IPS-NIHi11 (cell line): ENCODE data around the gene CDK14.
"Not testable (repeated sequence)": the region's sequence is repeated elsewhere in the genome, so short reads cannot be mapped to it uniquely, and the experiment has no call there.

Source experiments
- DNase-seq: peaks from one replicate; pipeline ENCODE4 v3.0.0; 2012; ENCODE audit warnings: mixed read lengths, low spot score

Gene CDK14

DNA sequence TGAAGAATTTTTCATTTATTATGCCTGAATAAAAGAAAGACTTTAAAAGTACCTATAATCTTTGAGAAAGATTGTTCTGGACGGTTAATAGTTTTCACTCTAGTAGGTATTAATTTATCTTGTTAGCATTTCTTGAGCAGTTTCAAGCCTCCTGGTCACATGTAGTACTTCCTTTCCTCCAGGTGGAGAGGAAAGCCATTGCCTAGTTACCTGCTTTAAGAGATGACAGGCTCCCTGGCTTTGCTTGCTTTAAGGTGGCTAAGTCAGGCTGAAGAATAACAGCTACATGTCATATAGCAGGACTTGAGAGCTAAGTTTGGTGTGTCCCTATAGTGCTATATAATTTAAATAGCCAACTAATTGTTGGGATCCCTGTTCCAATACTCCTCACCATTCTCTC is 160.2 kb downstream of the CDK14 start:
- DNase-seq = no peak

DNA sequence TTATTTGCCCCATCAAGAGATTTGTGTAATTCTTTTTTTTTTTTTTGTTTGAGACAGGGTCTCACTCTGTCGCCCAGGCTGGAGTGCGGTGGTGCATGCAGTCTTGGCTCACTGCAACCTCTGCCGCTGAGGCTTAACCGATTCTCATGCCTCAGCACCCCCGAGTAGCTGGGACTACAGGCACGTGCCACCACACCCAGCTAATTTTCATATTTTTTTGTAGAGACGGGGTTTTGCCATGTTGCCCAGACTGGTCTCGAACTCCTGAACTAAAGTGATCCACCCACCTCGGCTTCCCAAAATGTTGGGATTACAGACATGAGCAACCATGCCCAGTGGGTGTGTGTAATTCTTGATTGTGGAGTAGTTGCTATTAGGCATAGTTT is 161.4 kb downstream of the CDK14 start:
- not testable (repeated sequence) for DNase-seq

DNA sequence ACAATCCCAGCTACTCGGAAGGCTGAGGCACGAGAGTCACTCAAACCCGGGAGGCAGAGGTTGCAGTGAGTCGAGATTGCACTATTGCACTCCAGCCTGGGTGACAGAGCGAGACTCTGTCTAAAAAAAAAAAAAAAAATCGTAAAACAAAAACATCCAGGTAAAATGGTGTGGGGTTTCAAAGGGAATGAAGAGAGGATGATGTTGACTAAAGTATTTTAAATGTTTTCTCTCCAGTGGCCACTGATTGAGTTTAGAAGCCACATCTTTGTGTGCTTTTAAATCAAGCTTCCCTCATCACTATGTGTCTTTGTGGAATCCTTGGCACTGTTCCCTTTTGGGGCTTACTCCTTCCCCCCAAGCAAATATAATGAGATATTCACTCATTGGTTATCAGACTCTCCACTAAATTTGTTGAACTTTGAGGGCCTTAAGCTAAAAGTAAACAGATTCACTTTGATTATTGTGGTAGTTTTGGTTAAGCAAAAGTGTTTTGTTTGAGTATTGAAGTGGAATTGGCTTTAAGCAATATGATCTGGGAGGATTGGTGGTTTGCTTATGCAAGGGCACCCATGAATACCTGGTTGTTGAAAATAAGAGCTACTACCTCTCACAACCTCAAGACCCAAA is 162.9 kb downstream of the CDK14 start:
- no peak for DNase-seq

DNA sequence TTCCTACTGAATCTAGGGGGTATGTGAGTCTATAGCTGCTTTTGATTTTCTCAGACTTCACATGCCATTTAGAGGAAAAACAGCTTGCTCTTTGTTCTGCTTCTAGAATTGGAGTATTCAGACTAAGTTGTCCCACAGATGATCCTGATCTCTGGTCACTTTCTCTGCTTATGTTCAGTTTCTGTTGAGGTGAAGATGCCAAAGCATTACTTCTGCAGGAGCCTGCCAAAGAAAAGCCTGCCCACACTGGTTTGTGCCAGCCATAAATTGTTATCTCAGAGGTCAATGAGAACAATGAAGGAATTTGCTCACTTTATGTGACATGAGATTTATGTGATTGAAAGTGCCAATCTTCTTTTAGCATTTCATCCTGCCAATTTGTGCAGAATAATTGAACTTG is 163.6 kb downstream of the CDK14 start:
- no peak for DNase-seq

DNA sequence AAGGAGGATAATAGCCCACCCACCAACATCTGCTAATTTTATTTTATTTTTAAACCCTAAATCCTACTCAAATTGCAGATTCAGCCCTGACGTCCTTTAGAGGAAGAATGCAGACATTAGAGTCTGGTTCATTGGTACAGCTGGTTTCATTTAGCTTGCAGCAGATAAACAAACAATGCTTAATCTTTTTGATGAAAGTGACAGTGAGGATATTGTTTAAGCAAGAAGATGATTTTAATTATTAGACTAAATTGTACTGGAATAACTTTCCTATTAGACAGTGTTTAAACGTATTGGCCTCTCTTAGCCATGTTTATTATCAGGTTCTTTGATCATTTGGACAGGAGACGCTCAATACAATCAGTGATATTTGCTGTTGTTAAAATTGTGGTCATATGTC is 164.8 kb downstream of the CDK14 start:
- no peak for DNase-seq

DNA sequence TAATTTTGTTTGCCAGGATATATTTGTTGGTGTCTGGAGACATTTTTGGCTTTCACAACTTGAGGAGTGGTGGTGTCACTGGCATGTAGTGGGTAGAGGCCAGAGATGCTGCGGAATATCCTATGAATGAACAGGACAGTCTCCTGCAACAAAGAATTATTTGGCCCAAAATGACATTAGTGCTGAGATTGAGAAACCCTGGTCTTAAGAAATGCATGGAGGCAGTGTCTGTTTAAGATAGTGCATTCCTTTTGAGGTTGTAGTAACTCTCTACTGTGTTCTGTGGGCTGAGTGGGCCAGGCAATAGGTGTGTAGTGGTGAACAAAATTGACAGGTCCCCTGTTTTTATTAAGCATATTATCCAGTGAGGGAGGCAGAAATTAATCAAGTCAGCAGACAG is 165.5 kb downstream of the CDK14 start:
- DNase-seq = no peak

DNA sequence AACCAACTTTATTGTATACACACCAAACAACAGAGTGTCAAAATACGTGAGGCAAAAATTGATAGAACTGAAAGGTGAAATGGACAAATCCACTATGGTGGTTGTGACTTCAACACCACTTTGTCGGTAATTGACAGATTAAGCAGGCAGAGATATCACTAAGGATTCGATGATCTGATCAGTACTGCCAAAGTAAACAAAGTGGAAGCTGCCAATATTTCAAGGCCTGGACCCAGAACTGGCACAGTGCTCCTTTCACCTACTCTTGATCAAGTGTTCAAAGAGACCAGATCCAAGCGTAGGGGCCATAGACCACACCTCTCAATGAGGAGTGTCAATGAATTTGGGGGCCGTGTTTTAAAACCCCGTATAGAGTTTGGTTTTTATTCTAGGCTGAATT is 167.0 kb downstream of the CDK14 start:
- DNase-seq = no peak

DNA sequence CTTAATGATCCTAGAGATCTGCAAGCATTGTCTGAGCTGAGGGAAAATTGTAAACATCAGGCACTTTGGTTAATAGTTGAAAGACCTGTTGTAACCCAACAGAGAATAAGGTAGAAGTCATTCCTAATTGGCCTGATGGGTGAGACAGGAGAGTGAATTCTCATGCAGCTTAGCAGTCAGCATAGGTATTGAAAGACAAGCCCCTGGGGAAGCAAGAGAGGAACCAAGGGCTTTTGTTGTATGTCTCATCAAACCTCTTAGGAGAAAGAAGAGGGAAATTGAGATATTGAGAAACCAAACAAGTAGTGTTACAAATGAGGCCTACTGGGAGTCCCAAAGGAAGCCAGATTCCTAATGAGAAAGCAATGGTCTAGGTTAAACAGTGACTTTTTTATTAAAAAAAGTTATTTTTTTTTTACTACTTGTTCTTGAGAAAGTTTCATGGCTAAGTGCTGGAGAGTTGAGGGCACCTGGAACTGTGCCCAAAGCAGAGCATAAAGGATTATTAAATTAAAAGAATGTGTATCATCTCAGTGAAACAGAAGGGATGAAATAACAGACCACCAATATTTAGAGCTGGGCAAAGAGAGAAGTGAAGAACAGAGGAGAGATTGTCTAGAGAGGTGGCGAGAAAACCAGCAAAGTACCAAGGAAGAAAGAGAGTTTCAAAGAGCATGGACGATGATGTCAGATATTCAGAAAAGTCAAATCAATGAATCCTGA is 168.9 kb downstream of the CDK14 start:
- peak; percentile 23 for DNase-seq

DNA sequence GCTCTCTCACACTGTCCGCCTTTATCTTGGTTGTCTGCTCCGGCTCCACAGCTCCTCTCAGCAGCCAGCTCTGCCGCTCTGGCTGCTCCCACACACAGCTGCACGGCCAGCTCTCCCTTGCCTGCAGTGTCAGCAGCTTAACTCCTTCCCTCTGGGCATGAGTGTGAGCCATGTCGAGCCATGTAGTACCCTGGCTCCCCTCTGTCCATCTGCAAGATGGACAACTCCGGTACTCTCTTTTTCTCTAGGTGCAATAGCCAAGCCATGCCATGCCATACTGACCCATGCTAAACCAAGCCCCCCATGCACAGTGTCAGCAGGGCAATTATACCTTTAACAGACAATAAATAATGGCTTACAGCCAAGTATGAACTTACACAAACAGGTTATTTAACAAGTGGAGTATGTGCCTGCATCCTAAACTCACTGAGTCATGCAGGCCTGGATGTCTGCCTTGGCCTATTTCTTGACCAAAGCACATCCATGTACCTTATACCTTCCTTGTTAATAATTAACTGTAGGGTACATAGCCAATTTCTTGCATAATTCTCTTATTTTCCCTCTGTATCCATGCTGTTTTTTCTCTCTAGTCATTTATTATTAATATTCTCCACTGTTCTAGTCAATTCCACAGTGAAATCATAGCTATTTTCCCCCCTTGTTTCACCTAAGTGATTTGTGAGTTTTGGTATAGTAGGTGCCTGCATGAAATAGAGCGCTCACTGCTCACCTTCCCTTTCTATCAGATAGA is 170.9 kb downstream of the CDK14 start:
- no peak for DNase-seq

DNA sequence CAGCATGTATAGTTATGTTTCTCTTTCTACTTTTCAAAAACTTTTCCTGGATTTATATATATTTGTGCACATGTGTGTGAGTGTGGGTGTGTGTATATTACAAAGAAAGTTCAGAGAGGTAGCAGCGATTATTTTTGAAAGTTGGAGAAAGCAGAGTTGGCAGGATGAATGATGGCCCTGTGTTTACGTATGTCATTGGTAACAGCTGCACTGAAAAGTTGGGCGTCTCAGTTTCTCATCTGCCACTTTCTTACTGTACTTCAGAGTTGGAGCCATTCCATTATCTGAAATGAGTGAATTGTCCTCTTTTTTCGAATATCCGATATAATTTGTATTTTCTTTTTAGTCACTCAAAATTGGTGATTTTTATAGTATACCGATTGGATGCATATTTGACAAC is 172.2 kb downstream of the CDK14 start:
- no peak for DNase-seq

DNA sequence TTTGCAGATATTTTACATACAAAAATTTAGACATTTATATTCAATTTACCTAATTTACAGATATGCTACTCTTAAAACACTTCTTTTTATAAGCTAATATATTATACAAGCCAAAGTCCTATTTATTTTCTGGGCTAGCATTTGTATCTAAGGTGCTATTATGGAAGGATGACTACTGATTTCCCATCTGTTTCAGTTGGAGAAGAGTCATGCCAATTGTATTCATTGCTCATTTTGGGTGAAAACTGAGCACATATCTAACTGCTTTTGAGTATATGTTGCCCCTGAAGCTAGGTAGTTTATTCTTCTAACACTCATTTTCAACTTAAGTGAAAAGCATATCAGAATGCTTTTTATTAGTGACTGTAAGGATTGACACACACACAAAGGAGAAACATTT is 172.9 kb downstream of the CDK14 start:
- no peak for DNase-seq

DNA sequence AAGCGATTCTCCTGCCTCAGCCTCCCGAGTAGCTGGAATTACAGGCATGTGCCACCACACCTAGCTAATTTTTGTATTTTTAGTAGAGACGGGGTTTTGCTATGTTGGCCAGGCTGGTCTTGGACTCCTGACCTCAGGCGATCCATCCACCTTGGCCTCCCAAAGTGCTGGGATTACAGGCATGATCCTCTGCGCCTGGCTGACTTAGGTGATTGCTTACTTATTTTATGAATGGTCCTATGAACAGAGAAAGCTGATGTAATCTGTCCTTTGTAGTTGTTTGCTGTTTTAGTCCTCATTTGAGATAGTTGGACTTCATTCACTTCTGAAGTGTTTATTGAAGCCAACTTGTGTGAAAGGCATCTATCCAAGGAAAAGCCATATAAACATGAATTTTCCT is 173.4 kb downstream of the CDK14 start:
- DNase-seq = not testable (repeated sequence)

DNA sequence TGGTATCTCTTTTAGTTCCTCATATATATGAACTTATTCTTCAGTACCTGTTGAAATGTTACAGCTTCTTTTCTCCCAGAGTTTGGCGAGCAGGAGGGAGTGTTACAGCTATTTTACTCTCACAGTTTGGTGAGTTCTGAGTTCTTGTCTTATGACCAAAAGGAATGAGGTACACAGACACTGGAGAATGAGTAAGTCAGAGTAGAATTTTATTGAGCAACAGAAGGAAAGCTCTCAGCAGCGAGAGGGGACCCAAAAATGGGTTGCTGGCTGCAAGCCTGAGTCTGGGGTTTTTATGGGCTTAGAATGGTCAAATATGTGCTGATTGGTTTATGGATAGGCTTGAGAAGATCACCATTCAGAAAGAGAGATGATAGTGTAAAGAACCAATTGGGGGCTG is 175.2 kb downstream of the CDK14 start:
- DNase-seq = no peak

DNA sequence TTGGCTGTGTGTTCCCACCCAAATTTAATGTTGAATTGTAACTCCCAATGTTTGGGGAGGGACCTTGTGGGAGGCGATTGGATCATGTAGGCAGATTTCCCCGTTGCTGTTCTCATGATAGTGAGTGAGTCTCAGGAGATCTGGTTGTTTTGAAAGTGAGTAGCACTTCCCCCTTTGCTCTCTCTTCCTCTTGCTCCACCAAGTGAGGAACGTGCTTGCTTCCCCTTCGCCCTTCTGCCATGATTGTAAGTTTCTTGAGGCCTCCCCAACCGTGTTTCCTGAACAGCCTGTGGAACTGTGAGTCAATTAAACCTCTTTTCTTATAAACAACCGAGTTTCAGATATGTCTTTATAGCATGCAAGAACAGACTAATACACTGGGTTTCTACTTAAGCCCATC is 176.3 kb downstream of the CDK14 start:
- no peak for DNase-seq

DNA sequence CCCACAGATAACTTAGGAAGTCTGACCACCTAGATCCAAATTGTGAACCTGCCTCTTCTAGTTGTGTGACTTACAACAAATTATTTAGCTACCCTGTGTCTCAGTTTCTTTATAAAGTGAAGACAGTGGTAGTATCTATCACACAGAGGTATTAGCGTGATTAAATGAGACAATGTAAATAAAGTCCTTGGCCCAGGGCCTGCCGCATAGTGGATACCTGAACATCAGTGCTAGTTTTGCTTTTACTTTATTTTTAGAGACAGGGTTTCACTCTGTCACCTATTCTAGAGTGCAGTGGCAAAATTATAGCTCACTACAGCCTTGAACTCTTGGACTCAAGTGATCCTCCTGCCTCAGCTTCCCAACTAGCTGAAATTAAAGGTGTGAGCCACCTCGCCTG is 177.1 kb downstream of the CDK14 start:
- no peak for DNase-seq

DNA sequence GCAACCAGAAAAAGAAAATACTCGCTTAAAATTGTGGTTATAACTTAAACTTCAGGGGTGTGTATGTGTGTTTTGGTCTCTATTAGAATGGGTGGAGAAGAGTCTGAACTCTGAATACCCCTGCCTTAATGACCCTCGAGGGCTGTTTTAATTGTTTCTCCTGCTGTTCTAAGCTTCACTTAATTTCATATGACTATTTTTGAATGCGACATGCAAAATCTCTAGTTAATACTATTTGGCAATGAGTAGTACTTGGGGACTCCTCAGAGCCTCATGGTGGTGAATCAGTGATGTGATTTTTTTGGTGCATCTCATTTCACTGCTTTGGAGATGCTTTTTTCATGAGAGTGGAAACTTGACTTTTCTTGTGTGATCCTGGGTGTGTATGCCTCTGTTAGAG is 178.6 kb downstream of the CDK14 start:
- DNase-seq = no peak

DNA sequence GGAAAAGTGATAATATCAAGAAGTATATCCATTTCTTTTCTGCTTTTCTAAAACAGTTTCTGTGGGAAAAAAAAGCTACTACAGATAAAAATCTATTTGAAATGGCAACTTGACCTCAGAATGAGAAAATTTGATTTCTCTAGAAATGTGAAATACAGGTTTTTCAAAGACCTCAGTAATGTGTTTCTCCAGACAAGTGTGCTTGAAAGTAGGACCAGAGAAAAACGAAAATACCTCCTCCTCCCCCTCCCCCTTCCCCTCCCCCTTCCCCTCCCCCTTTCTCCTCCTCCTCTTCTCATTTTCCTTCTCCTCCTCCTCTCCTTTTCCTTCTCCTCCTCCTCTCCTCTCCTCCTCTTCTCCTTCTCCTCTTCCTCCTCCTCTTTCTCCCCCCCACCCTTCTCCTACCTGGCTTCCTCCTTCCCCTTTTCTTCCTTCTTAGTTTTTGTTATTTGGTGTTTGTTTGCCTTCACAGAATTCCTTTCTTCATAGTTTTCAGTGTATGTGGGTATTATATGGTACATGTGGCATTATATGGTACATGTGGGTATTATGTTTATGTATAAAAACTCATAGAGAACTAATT is 179.4 kb downstream of the CDK14 start:
- no peak for DNase-seq

DNA sequence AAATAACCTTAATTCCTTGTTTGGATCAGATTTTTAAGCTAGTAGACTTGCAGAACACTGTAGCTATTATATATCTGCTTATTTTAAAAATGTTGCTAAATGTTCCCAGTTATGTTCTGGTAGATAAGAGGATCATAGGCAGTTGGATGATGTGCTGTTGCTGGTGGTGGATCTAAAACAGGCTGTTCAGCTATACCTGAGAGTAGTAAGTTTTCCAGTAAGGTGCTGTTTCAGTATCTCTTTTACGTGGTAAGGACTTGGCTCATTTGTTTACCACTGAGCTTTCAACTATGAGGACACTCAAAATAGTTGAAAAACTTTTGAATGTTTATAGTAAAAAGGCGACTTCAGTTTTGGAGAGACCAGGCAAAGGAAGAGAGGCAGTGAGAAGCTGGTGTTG is 180.9 kb downstream of the CDK14 start:
- no peak for DNase-seq

DNA sequence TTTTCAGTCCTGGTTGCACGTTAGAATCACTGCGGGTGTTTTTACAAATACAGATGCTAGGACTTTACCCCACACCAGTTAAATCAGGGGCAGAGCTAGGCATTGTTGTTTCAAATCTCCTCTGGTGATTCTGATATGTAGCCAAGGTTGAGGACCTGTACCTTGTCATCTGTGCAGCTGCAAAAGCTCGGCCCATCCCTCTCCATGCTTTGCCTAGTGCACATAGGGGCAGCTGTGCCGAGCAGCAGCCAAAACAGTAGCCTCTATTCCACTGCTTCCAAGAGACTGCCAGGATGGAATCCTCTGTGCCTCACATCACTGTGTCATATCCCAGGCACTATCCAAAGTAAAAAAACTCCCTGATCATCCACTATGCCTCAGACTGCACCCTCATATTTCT is 181.3 kb downstream of the CDK14 start:
- DNase-seq = no peak

DNA sequence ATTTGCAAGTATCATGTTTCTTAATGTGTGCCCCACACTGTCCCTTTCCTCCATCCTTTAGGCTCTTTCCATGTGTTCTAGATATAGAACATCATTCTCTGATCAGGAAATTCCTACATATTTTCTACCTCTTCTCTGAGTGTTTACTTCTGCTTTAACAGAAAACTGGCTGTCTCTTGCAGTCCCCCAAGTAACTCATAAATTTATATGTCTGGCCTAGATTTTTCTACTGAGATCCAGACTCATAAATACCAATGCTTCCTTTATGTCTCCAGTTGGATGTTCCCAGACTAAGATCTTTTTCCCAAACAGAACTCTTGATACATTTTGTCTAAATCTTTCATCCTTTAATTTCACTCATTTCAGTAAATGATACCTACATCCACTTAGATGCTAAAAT is 181.8 kb downstream of the CDK14 start:
- no peak for DNase-seq

DNA sequence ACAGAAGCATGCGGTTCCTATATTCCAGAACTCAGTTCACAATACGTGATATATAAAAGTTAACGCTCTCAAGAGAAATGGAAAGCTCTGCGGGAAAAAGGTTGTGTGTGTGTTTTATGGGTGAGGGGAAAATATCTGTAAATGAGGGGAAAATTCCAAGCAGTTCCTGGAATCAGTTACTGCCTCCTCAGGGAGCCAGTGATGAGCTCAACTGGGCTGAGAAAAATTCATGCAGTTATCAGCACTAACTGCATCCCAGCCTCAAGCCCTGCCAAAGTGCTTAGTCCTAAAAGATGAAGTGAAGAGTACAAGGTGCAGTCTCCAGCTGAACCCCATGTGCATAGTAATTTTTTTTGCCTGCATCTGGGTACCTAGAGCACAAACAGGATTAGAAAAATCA is 191.9 kb downstream of the CDK14 start:
- DNase-seq = no peak

DNA sequence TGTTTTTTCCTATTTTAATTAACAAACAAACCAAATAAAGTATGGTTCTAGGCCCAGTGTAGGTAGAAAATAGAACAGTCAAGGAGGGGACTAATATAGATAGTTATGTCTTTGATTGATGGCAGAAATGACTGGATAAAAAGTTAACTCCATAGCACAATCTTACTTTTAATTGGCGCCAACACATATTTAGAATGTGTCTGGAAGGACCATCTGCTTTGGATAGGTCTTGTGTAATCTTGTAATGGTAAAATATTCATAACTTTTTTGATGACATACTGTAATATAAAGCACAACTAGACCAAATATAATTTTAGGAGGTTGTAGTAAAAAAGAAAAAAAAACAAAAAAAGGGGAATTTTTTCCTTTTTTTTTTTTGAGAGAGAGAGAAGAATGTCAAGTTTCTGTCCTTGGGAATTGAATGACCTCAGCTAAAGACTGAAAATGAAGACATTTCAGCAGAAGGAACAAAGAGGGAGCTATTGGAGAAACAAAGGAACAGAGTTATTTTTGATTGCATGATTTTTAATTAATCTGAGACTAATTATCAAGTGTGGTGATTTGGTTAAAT is 193.7 kb downstream of the CDK14 start:
- DNase-seq = no peak

DNA sequence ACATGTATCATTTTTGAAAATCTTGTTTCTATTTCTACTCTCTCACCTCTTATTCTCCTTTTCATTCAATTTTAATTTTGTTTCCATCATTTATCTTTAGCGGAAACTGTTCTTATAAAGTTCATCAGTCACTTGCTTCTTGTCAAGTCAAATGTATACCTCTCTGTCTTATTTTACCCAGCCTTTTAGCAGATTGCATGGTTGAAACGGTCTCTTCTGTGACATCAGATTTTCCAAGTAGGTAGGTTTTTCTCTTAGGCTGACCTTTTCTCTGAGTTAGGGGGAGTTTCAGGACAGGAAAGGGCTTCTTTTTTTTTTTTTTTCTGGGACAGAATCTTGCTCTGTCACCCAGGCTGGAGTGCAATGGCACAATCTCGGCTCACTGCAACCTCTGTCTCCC is 195.5 kb downstream of the CDK14 start:
- no peak for DNase-seq
